A549 (cell line): ENCODE data around the gene NACC2. TPM values are rescaled to one million over a fixed set of nuclear protein-coding genes. Genes with fewer than 3 reads are reported as not detected.

Source experiments
- ATAC-seq, 2 experiments: fragments of 200-7000 bp in 1 of 2; fragments of >200 bp in 1 of 2; cut with Nextera tagmentation in 1 of 2; cut with Tn5 transposase in 1 of 2; 3 replicates each; pipeline versions ENCODE4 v1.8.0 to v1.9.1; 2018 to 2020; ENCODE audit warnings: mild to moderate bottlenecking in 1 of 2, moderate library complexity in 1 of 2
- CTCF ChIA-PET: fragments of 300-600 bp; sonication (Branson Sonifier 250); formaldehyde crosslinking; extraction: SDS; loops from one replicate; lab custom pipeline; 2021; ENCODE audit warnings: antibody characterized with exemption, inconsistent platforms; lab: Yijun Ruan, JAX
- POLR2A ChIA-PET: fragments of 350-600 bp; formaldehyde crosslinking; extraction: SDS; loops from one replicate; lab custom pipeline; 2021; ENCODE audit warnings: antibody characterized with exemption, inconsistent platforms; lab: Yijun Ruan, JAX
- DNase-seq, 2 experiments: peaks; one replicate each; pipeline versions ENCODE4 v3.0.0 to v3.0.0-alpha.2; 2011 to 2016; ENCODE audit warnings: low read depth in 1 of 2, low spot score in 1 of 2
- FAIRE-seq: peaks from 2 replicates; lab custom pipeline; 2011; peaks lifted over from hg19 to GRCh38; lab: Jason Lieb, UNC
- H3K27ac ChIP-seq, 2 experiments: fragments of >200 bp; sonication (Bioruptor Twin); formaldehyde crosslinking; 3 replicates each; pipeline ENCODE4 v1.5.1; 2016 to 2017
- H3K4me1 ChIP-seq: fragments of >200 bp; sonication (Bioruptor Twin); formaldehyde crosslinking; 3 replicates; pipeline ENCODE4 v1.6.1; 2016
- H3K4me2 ChIP-seq: fragments of >200 bp; sonication (Bioruptor Twin); formaldehyde crosslinking; 3 replicates; pipeline ENCODE4 v1.6.1; 2016
- H3K4me3 ChIP-seq: fragments of >200 bp; sonication (Bioruptor Twin); formaldehyde crosslinking; 3 replicates; pipeline ENCODE4 v1.5.1; 2016
- H3K9me3 ChIP-seq: fragments of >200 bp; sonication (Bioruptor Twin); formaldehyde crosslinking; 3 replicates; pipeline ENCODE4 v1.6.1; 2016
- ATOH8 ChIP-seq: fragments of 250-450 bp; sonication (Bioruptor Pico); IDR thresholded peaks from 2 replicates; pipeline ENCODE4 v1.5.0; 2020; ENCODE audit warnings: low read depth, mild to moderate bottlenecking, moderate library complexity
- CBX8 ChIP-seq: fragments of 200-600 bp; sonication (generic); IDR thresholded peaks from 2 replicates; pipeline ENCODE4 v1.6.1; 2016
- CEBPB ChIP-seq, 2 experiments: fragments of >200 bp in 1 of 2; sonication (Bioruptor Twin) in 1 of 2; formaldehyde crosslinking in 1 of 2; IDR thresholded peaks; 2 replicates each; pipeline ENCODE4 v1.6.1; 2012 to 2016
- CHD4 ChIP-seq: fragments of 200-600 bp; sonication (generic); IDR thresholded peaks from 2 replicates; pipeline ENCODE4 v1.6.1; 2016; ENCODE audit warnings: antibody characterized with exemption, mild to moderate bottlenecking, borderline replicate concordance
- E2F6 ChIP-seq: IDR thresholded peaks from 2 replicates; pipeline ENCODE4 v1.6.1; 2012; ENCODE audit warnings: low read depth, borderline replicate concordance
- EHF ChIP-seq: fragments of 250-450 bp; sonication (Bioruptor Pico); IDR thresholded peaks from 2 replicates; pipeline ENCODE4 v1.5.0; 2020; ENCODE audit warnings: mild to moderate bottlenecking
- ELK1 ChIP-seq: fragments of 150-350 bp; IDR thresholded peaks from 2 replicates; pipeline ENCODE4 v1.6.1; 2014; ENCODE audit warnings: low read depth, mild to moderate bottlenecking, low read length
- HDAC2 ChIP-seq: fragments of 200-600 bp; sonication (generic); IDR thresholded peaks from 2 replicates; pipeline ENCODE4 v1.6.1; 2016
- HEYL ChIP-seq: fragments of 250-450 bp; sonication (Bioruptor Pico); IDR thresholded peaks from 2 replicates; pipeline ENCODE4 v1.8.0; 2021; ENCODE audit warnings: mild to moderate bottlenecking, moderate library complexity
- HOXA7 ChIP-seq: fragments of 250-450 bp; sonication (Bioruptor Pico); IDR thresholded peaks from 2 replicates; pipeline ENCODE4 v1.5.0; 2020; ENCODE audit warnings: mild to moderate bottlenecking, moderate library complexity
- HOXB5 ChIP-seq: fragments of 250-450 bp; sonication (Bioruptor Pico); IDR thresholded peaks from 2 replicates; pipeline ENCODE4 v1.5.0; 2020; ENCODE audit warnings: mild to moderate bottlenecking, moderate library complexity
- JUN ChIP-seq, 2 experiments: fragments of >200 bp; sonication (Bioruptor Twin); formaldehyde crosslinking; IDR thresholded peaks; 2 replicates in 1 of 2; 3 replicates in 1 of 2; pipeline ENCODE4 v1.6.1; 2016 to 2017
- JUNB ChIP-seq: fragments of >200 bp; sonication (Bioruptor Twin); formaldehyde crosslinking; IDR thresholded peaks from 2 replicates; pipeline ENCODE4 v1.6.1; 2016
- KDM1A ChIP-seq: fragments of 200-600 bp; sonication (generic); IDR thresholded peaks from 2 replicates; pipeline ENCODE4 v1.6.1; 2016; ENCODE audit warnings: low read depth, mild to moderate bottlenecking
- MAFK ChIP-seq: fragments of 450-650 bp; IDR thresholded peaks from 2 replicates; pipeline ENCODE4 v1.6.1; 2014; ENCODE audit not compliant: partially characterized antibody
- MAX ChIP-seq: IDR thresholded peaks from 2 replicates; pipeline ENCODE4 v1.6.1; 2012
- PBX3 ChIP-seq: IDR thresholded peaks from 2 replicates; pipeline ENCODE4 v1.6.1; 2012
- PHF8 ChIP-seq: fragments of 200-600 bp; sonication (generic); IDR thresholded peaks from 2 replicates; pipeline ENCODE4 v1.6.1; 2016; ENCODE audit warnings: low read depth, mild to moderate bottlenecking, antibody characterized with exemption, moderate library complexity, borderline replicate concordance
- RAD21 ChIP-seq, 2 experiments: fragments of >200 bp in 1 of 2; sonication (Bioruptor Twin) in 1 of 2; formaldehyde crosslinking in 1 of 2; IDR thresholded peaks in 1 of 2; conservative IDR thresholded peaks in 1 of 2; 2 replicates in 1 of 2; 3 replicates in 1 of 2; pipeline ENCODE4 v1.6.1; 2012 to 2018; ENCODE audit warnings: inconsistent platforms in 1 of 2
- REST ChIP-seq: fragments of 200-600 bp; sonication (generic); IDR thresholded peaks from 2 replicates; pipeline ENCODE4 v1.6.1; 2016; ENCODE audit warnings: antibody characterized with exemption, mild to moderate bottlenecking, moderate library complexity
- RFX5 ChIP-seq: fragments of 450-650 bp; IDR thresholded peaks from 2 replicates; pipeline ENCODE4 v1.7.1; 2014; ENCODE audit warnings: antibody characterized with exemption, mild to moderate bottlenecking, moderate library complexity
- SMC3 ChIP-seq: fragments of >200 bp; sonication (Bioruptor Twin); formaldehyde crosslinking; IDR thresholded peaks from 3 replicates; pipeline ENCODE4 v1.6.1; 2018; ENCODE audit warnings: inconsistent platforms
- TP53 ChIP-seq: fragments of 250-450 bp; sonication (Bioruptor Pico); IDR thresholded peaks from 2 replicates; pipeline ENCODE4 v1.5.0; 2021; ENCODE audit warnings: mild to moderate bottlenecking, moderate library complexity
- USF2 ChIP-seq: fragments of 450-650 bp; IDR thresholded peaks from 2 replicates; pipeline ENCODE4 v1.6.1; 2014; ENCODE audit warnings: antibody characterized with exemption
- ZC3H11A ChIP-seq: fragments of 450-650 bp; IDR thresholded peaks from 2 replicates; pipeline ENCODE4 v1.6.1; 2014; ENCODE audit warnings: antibody characterized with exemption, mild to moderate bottlenecking
- WGBS: methylation state at CpG from one replicate; pipeline ENCODE4 v1.1.6; 2017; ENCODE audit errors: missing lambda C conversion rate; 5-methylcytosine and 5-hydroxymethylcytosine counted together
- polyA plus RNA-seq, 4 experiments: library from polyadenylated mRNA; depleted of rRNA in 3 of 4; stranded (reverse); fragments of >200 nt; fragmentation: RNase III in 1 of 4; extraction: RNeasy Plus Mini Kit Qiagen cat#74134 plus additional on column Dnase treatment in 1 of 4; gene quantifications; 2 replicates in 3 of 4; 3 replicates in 1 of 4; pipeline ENCODE4 v1.2.3, GENCODE V29; 2011 to 2017

The NACC2 gene
- polyA plus RNA-seq, 2 of the 4 experiments (the other 2 are of a cell fraction): 16.1 to 28.4 TPM

GRCh38 chr9:136020206-136020605 is 74.9 kb downstream of the NACC2 start:
- H3K9me3 ChIP-seq: no peaks in the 10 kb centered on the region
- TF ChIP-seq ZC3H11A: no peak
- TF ChIP-seq CBX8: no peak
- no peak for TF ChIP-seq RFX5
- no peak for TF ChIP-seq MAFK
- TF ChIP-seq ELK1: no peak
- no peak for TF ChIP-seq CEBPB (IDR thresholded peaks at IDR 0.05)
- no peak for TF ChIP-seq JUNB
- no peak for TF ChIP-seq JUN (IDR thresholded peaks at IDR 0.05)
- no peak for TF ChIP-seq EHF (CRISPR knock-in tag)
- no peak for TF ChIP-seq HDAC2
- TF ChIP-seq CHD4: no peak
- no peak for TF ChIP-seq ATOH8

GRCh38 chr9:136019681-136020060 is 75.4 kb downstream of the NACC2 start:
- DNase-seq (no peak), ATAC-seq (no peak), FAIRE-seq (no peak)
- Histone ChIP-seq H3K9me3 (no peaks in the 10 kb centered on the region), H3K4me1 (no peaks in the 10 kb centered on the region), H3K27ac (no peak overlapping the region), H3K4me2 (no peak overlapping the region), H3K4me3 (no peak overlapping the region)
- ChIA-PET CTCF (interaction anchor here (1.3 to 1.6 kb wide), 2 partner anchors 32 to 51 kb away, joined by 3 to 6 read pairs; no protein-coding TSS in a partner anchor), POLR2A (no interaction called here)
- TF ChIP-seq TP53 (no peak), HOXB5 (CRISPR knock-in tag) (no peak), MAX (no peak), PHF8 (no peak)
- WGBS: 92% methylated on average over 13 of the region's 19 CpGs

More at GRCh38 chr9:136020206-136020605, 74.9 kb downstream of the NACC2 start:
- POLR2A ChIA-PET: no interaction called here
- CTCF ChIA-PET: no interaction called here
- Histone ChIP-seq H3K27ac (no peak overlapping the region), H3K4me1 (no peaks in the 10 kb centered on the region), H3K4me2 (no peak overlapping the region), H3K4me3 (no peak overlapping the region)
- FAIRE-seq (no peak), DNase-seq (no peak), ATAC-seq (no peak)
- 92% methylated on average over 16 of the region's 16 CpGs for WGBS

GRCh38 chr9:136019041-136019680 is 75.9 kb downstream of the NACC2 start:
- CTCF ChIA-PET: interaction anchor here (1.3 to 1.6 kb wide), 2 partner anchors 32 to 51 kb away, joined by 3 to 6 read pairs; no protein-coding TSS in a partner anchor
- POLR2A ChIA-PET: no interaction called here
- no peak overlapping the region for H3K4me2 ChIP-seq
- no peak for FAIRE-seq
- 94% methylated on average over 21 of the region's 28 CpGs for WGBS
- no peaks in the 10 kb centered on the region for H3K9me3 ChIP-seq
- no peak for ATAC-seq
- no peaks in the 10 kb centered on the region for H3K4me1 ChIP-seq
- H3K27ac ChIP-seq: no peak overlapping the region
- no peak for DNase-seq
- H3K4me3 ChIP-seq: no peak overlapping the region
- TF ChIP-seq USF2 (no peak), E2F6 (no peak), HEYL (CRISPR knock-in tag) (no peak), RAD21 (conservative IDR thresholded peaks at IDR 0.05 in 1 of 2, IDR thresholded peaks at IDR 0.05 in 1 of 2) (no peak), KDM1A (no peak), REST (no peak), JUNB (no peak), HOXA7 (CRISPR knock-in tag) (no peak), SMC3 (no peak), CBX8 (no peak), PBX3 (no peak), ELK1 (no peak)
